Measurements from ENCODE around the gene PXN. TPM values are rescaled to one million over a fixed set of nuclear protein-coding genes. Genes with fewer than 3 reads are reported as not detected.
"Not testable (repeated sequence)": the region's sequence is repeated elsewhere in the genome, so short reads cannot be mapped to it uniquely, and the experiment has no call there.

Gene PXN
- total RNA-seq, 2 experiments from 2014 or later: 229 to 230 TPM

DNA sequence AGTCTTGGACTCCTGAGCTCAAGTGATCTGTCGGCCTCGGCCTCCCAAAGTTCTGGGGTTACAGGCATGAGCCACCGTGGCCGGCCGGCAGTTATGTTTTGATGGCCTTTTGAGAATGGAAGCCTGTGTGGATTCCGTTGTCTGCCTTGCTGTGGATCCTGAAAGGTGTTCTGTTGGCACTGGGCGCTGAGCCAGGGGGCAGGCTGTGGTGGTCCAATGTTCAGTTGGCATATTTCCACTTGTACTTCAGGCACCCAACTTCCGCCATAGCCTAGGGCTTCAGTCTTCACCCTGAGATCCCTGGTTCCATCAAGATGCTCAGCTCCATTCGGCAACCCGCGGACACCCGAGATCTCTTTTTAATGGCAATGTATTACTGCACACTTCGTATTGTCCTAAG, 58.3 kb downstream of the PXN start:
- Histone ChIP-seq H3K9me3 (ENCODE audit: control insufficient read depth in 1 of 2, insufficient read depth in 1 of 2, low read length in 2 of 2) (no peaks in the 10 kb centered on the region), H3K4me1 (ENCODE audit: insufficient read depth, low read length) (peaks cover 3% of the 10 kb centered on the region), H3K27me3 (ENCODE audit: control insufficient read depth in 1 of 2, insufficient read depth in 2 of 2, low read length in 2 of 2) (no peaks in the 10 kb centered on the region), H3K4me3 (ENCODE audit: low read length) (no peak overlapping the region), H3K27ac (ENCODE audit: low read depth in 1 of 2, low read length in 2 of 2) (no peak overlapping the region), H3K36me3 (ENCODE audit: insufficient read depth, low read length) (peaks cover 35% of the 10 kb centered on the region)
- Mint-ChIP-seq H3K9me3 (no peaks in the 10 kb centered on the region), H3K36me3 (ENCODE audit: low read depth) (peaks cover 42% of the 10 kb centered on the region), H3K27me3 (no peaks in the 10 kb centered on the region), H3K4me1 (ENCODE audit: low read depth) (peaks cover 3% of the 10 kb centered on the region), H3K27ac (no peak overlapping the region), H3K4me3 (no peak overlapping the region)
- intact Hi-C loops (cut with DNase I, micrococcal nuclease): loop anchor here in 1 of 2 experiments (10.0 kb wide), 1 partner anchor 192 kb away; no protein-coding TSS in a partner anchor
- ChIA-PET POLR2A (no interaction called here), CTCF (no interaction called here)
- DNase-seq (no peak), ATAC-seq (ENCODE audit: poor library complexity) (no peak)
- TF ChIP-seq, protein P1, sequence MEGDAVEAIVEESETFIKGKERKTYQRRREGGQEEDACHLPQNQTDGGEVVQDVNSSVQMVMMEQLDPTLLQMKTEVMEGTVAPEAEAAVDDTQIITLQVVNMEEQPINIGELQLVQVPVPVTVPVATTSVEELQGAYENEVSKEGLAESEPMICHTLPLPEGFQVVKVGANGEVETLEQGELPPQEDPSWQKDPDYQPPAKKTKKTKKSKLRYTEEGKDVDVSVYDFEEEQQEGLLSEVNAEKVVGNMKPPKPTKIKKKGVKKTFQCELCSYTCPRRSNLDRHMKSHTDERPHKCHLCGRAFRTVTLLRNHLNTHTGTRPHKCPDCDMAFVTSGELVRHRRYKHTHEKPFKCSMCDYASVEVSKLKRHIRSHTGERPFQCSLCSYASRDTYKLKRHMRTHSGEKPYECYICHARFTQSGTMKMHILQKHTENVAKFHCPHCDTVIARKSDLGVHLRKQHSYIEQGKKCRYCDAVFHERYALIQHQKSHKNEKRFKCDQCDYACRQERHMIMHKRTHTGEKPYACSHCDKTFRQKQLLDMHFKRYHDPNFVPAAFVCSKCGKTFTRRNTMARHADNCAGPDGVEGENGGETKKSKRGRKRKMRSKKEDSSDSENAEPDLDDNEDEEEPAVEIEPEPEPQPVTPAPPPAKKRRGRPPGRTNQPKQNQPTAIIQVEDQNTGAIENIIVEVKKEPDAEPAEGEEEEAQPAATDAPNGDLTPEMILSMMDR (IDR thresholded peaks at IDR 0.05): no peak

DNA sequence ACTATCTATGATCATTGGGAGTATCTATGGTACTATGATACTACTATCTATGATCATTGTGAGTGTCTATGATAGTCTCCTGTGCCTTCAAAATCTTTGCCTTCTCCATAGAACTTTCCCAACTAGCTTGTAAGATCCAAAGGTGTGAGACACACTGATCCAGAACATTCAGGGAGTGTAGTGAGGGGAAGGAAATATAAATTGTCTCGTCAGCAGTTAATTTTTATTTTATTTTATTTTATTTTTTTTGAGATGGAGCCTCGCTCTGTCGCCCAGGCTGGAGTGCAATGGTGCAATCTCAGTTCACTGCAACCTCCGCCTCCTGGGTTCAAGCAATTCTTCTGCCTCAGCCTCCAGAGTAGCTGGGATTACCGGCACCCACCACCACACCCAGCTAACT, 58.7 kb downstream of the PXN start:
- H3K4me1 ChIP-seq (ENCODE audit: insufficient read depth, low read length); H3K27ac ChIP-seq (ENCODE audit: low read depth in 1 of 2, low read length in 2 of 2); H3K27me3 ChIP-seq (ENCODE audit: control insufficient read depth in 1 of 2, insufficient read depth in 2 of 2, low read length in 2 of 2); H3K4me1 Mint-ChIP-seq (ENCODE audit: low read depth); ATAC-seq (ENCODE audit: poor library complexity); H3K27me3 Mint-ChIP-seq; H3K4me3 ChIP-seq (ENCODE audit: low read length); H3K27ac Mint-ChIP-seq; H3K9me3 ChIP-seq (ENCODE audit: control insufficient read depth in 1 of 2, insufficient read depth in 1 of 2, low read length in 2 of 2); H3K4me3 Mint-ChIP-seq; CTCF ChIA-PET; H3K9me3 Mint-ChIP-seq; DNase-seq; POLR2A ChIA-PET: not testable (repeated sequence)
- peaks cover 38% of the 10 kb centered on the region for H3K36me3 Mint-ChIP-seq (ENCODE audit: low read depth)
- intact Hi-C loops (cut with DNase I, micrococcal nuclease): loop anchor here in 1 of 2 experiments (10.0 kb wide), 1 partner anchor 192 kb away; no protein-coding TSS in a partner anchor
- peaks cover 31% of the 10 kb centered on the region for H3K36me3 ChIP-seq (ENCODE audit: insufficient read depth, low read length)

DNA sequence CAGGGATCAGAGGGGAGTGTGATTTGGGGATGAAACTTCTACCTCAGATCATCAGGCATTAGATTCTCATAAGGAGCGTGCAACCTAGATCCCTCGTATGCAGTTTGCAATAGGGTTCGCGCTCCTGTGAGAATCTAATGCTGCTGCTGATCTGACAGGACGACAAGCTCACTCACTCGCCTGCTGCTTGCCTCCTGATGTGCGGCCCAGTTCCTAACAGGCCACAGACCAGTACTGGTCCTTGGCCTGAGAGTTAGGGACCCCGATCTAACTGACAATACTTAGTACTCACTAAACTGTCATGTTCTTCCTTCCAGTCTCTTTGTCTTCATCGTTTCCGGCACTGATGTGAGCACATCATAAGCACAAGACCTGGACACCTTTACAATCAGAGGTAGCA, 59.3 kb downstream of the PXN start:
- intact Hi-C loops (cut with DNase I, micrococcal nuclease): loop anchor here in 1 of 2 experiments (10.0 kb wide), 1 partner anchor 191 kb away; no protein-coding TSS in a partner anchor
- no peaks in the 10 kb centered on the region for H3K9me3 ChIP-seq (ENCODE audit: control insufficient read depth in 1 of 2, insufficient read depth in 1 of 2, low read length in 2 of 2)
- CTCF ChIA-PET: no interaction called here
- Mint-ChIP-seq H3K36me3 (ENCODE audit: low read depth) (peaks cover 34% of the 10 kb centered on the region), H3K27ac (peak overlapping the region; percentile 30), H3K4me3 (peak overlapping the region; percentile 14), H3K27me3 (no peaks in the 10 kb centered on the region), H3K9me3 (no peaks in the 10 kb centered on the region), H3K4me1 (ENCODE audit: low read depth) (peaks cover 9% of the 10 kb centered on the region)
- no peaks in the 10 kb centered on the region for H3K27me3 ChIP-seq (ENCODE audit: control insufficient read depth in 1 of 2, insufficient read depth in 2 of 2, low read length in 2 of 2)
- no peak overlapping the region for H3K4me3 ChIP-seq (ENCODE audit: low read length)
- peaks cover 10% of the 10 kb centered on the region for H3K4me1 ChIP-seq (ENCODE audit: insufficient read depth, low read length)
- H3K36me3 ChIP-seq (ENCODE audit: insufficient read depth, low read length): peaks cover 25% of the 10 kb centered on the region
- no peak overlapping the region for H3K27ac ChIP-seq (ENCODE audit: low read depth in 1 of 2, low read length in 2 of 2)
- TF ChIP-seq, protein P1 (IDR thresholded peaks at IDR 0.05): no peak
- no peak for DNase-seq
- POLR2A ChIA-PET: no interaction called here
- ATAC-seq (ENCODE audit: poor library complexity): no peak

DNA sequence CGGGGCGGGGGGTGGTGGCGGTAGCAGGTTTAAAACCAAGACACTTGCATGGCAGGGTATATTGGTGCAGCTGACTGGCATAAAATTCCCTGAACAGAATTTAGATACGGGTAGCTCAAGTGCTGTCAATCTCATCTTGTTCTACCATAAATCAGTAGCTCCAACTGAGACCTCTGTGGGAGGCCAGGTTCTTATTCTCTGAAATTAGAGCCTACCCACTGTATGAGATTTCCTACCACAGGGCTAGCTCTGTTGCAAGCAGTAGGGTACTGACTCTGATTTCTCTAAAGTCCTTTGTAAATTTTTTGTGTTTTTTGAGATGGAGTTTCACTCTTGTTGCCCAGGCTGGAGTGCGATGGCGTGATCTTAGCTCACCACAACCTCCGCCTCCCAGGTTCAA, 61.4 kb downstream of the PXN start:
- intact Hi-C loops (cut with DNase I, micrococcal nuclease): loop anchor here in 1 of 2 experiments (5.0 to 10.0 kb wide), 2 partner anchors 87 to 189 kb away; partner anchors contain the start of gene RAB35
- Histone ChIP-seq H3K9me3 (ENCODE audit: control insufficient read depth in 1 of 2, insufficient read depth in 1 of 2, low read length in 2 of 2) (no peaks in the 10 kb centered on the region), H3K27me3 (ENCODE audit: control insufficient read depth in 1 of 2, insufficient read depth in 2 of 2, low read length in 2 of 2) (no peaks in the 10 kb centered on the region), H3K36me3 (ENCODE audit: insufficient read depth, low read length) (peaks cover 19% of the 10 kb centered on the region), H3K27ac (ENCODE audit: low read depth in 1 of 2, low read length in 2 of 2) (no peak overlapping the region), H3K4me1 (ENCODE audit: insufficient read depth, low read length) (peaks cover 25% of the 10 kb centered on the region), H3K4me3 (ENCODE audit: low read length) (no peak overlapping the region)
- TF ChIP-seq, protein P1 (IDR thresholded peaks at IDR 0.05): no peak
- no peaks in the 10 kb centered on the region for H3K9me3 Mint-ChIP-seq
- no peak for ATAC-seq (ENCODE audit: poor library complexity)
- H3K27me3 Mint-ChIP-seq: no peaks in the 10 kb centered on the region
- peaks cover 30% of the 10 kb centered on the region for H3K4me1 Mint-ChIP-seq (ENCODE audit: low read depth)
- no peak overlapping the region for H3K4me3 Mint-ChIP-seq
- CTCF ChIA-PET: interaction anchor here (1.2 to 4.3 kb wide), 2 partner anchors 23 to 113 kb away, joined by 3 to 34 read pairs; no protein-coding TSS in a partner anchor
- POLR2A ChIA-PET: interaction anchor here (0.6 to 6.0 kb wide), 3 partner anchors 44 to 87 kb away, joined by 3 to 224 read pairs (median 4); partner anchors contain the start of genes RNU4-1 and RNU4-2
- no peak for DNase-seq
- peaks cover 40% of the 10 kb centered on the region for H3K36me3 Mint-ChIP-seq (ENCODE audit: low read depth)
- H3K27ac Mint-ChIP-seq: no peak overlapping the region
